Fibroblast of lung (primary cell): ENCODE data around the gene TUBGCP6. TPM values are rescaled to one million over a fixed set of nuclear protein-coding genes. Genes with fewer than 3 reads are reported as not detected.

Source experiments
- DNase-seq, 2 donors: peaks; one replicate each; pipeline versions ENCODE4 v3.0.0 to v3.0.0-alpha.2; 2010; ENCODE audit warnings: low read depth in 2 of 2
- H2AFZ ChIP-seq: 2 replicates; pipeline ENCODE4 v1.5.1; 2012; ENCODE audit warnings: low read length, control low read depth, inconsistent platforms
- H3K27ac ChIP-seq: 2 replicates; pipeline ENCODE4 v1.5.1; 2011; ENCODE audit warnings: low read length, control low read depth; ENCODE audit not compliant: insufficient read depth
- H3K27me3 ChIP-seq: 2 replicates; pipeline ENCODE4 v1.5.1; 2011; ENCODE audit warnings: mild to moderate bottlenecking, low read length; ENCODE audit not compliant: control insufficient read depth, insufficient read depth
- H3K36me3 ChIP-seq: 2 replicates; pipeline ENCODE4 v1.5.1; 2011; ENCODE audit warnings: low read length; ENCODE audit not compliant: control insufficient read depth, insufficient read depth
- H3K4me1 ChIP-seq: 2 replicates; pipeline ENCODE4 v1.5.1; 2011; ENCODE audit warnings: low read length; ENCODE audit not compliant: control insufficient read depth, insufficient read depth; ENCODE audit errors: extremely low read depth
- H3K4me2 ChIP-seq: 2 replicates; pipeline ENCODE4 v1.5.1; 2011; ENCODE audit warnings: low read length, control low read depth; ENCODE audit not compliant: insufficient read depth; ENCODE audit errors: extremely low read depth
- H3K4me3 ChIP-seq, 4 experiments: fragments of 200-600 bp in 1 of 4; sonication (generic) in 1 of 4; replicated peaks in 1 of 4; 2 replicates each; pipeline ENCODE4 v1.5.1; 2011 to 2016; ENCODE audit warnings: low read length in 4 of 4, low read depth in 3 of 4, mild to moderate bottlenecking in 3 of 4, control low read depth in 2 of 4, inconsistent platforms in 1 of 4, mixed read lengths in 1 of 4; ENCODE audit not compliant: insufficient read depth in 1 of 4; ENCODE audit errors: control extremely low read depth in 1 of 4
- H3K79me2 ChIP-seq: 2 replicates; pipeline ENCODE4 v1.5.1; 2012; ENCODE audit warnings: mild to moderate bottlenecking, low read length, inconsistent platforms; ENCODE audit not compliant: control insufficient read depth, insufficient read depth
- H3K9ac ChIP-seq: 2 replicates; pipeline ENCODE4 v1.5.1; 2011; ENCODE audit warnings: mild to moderate bottlenecking, low read length, control low read depth; ENCODE audit not compliant: insufficient read depth
- H3K9me3 ChIP-seq: 2 replicates; pipeline ENCODE4 v1.5.1; 2012; ENCODE audit warnings: low read depth, low read length; ENCODE audit not compliant: control insufficient read depth, insufficient read depth
- H4K20me1 ChIP-seq: 2 replicates; pipeline ENCODE4 v1.5.1; 2011; ENCODE audit warnings: low read length; ENCODE audit not compliant: control insufficient read depth, insufficient read depth; ENCODE audit errors: extremely low read depth
- EZH2 ChIP-seq: IDR thresholded peaks from 2 replicates; pipeline ENCODE4 v1.5.1; 2012; ENCODE audit warnings: low read length, control low read depth, mild to moderate bottlenecking; ENCODE audit errors: missing control alignments
- polyA plus RNA-seq, 2 donors: library from polyadenylated mRNA; depleted of rRNA in 1 of 2; stranded (reverse) in 1 of 2; unstranded in 1 of 2; fragments of >200 nt; gene quantifications; 2 replicates each; pipeline ENCODE4 v1.2.1, GENCODE V29; 2011 to 2012; ENCODE audit warnings: missing spikeins in 1 of 2
- total RNA-seq: library from RNA; depleted of rRNA; stranded (reverse); fragments of >200 nt; gene quantifications from 2 replicates; pipeline ENCODE4 v1.2.1, GENCODE V29; 2014
- TF ChIP-seq, protein P1 (sequence below), 2 donors: IDR thresholded peaks in 1 of 2; conservative IDR thresholded peaks in 1 of 2; 1 replicate in 1 of 2; 2 replicates in 1 of 2; pipeline ENCODE4 v1.5.1; 2011 to 2012; ENCODE audit warnings: low read length in 2 of 2, control low read depth in 1 of 2, inconsistent platforms in 1 of 2, low read depth in 1 of 2, mild to moderate bottlenecking in 1 of 2

Gene TUBGCP6
- total and polyA plus RNA-seq, 2 donors (not counting 1 experiment from before 2014, with no cell fraction given): 6.7 to 23.8 TPM

DNA sequence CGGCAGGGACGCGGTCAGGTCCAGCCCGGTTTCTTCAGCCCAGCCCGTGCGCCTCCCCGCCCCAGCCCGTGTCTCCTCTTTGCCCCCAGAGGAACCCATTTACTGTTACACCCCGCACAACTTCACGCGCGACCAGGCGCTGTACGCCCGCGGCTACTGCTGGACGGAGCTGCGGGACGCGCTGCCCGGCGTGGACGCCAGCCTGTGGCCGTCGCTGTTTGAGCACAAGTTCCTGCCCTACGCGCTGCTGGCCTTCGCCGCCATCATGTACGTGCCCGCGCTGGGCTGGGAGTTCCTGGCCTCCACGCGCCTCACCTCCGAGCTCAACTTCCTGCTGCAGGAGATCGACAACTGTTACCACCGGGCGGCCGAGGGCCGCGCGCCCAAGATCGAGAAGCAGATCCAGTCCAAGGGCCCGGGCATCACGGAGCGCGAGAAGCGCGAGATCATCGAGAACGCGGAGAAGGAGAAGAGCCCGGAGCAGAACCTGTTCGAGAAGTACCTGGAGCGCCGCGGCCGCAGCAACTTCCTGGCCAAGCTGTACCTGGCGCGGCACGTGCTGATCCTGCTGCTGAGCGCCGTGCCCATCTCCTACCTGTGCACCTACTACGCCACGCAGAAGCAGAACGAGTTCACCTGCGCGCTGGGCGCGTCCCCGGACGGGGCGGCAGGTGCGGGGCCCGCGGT lies 67.8 kb downstream of the TUBGCP6 start:
- no peaks in the 10 kb centered on the region for H4K20me1 ChIP-seq
- no peak overlapping the region for H3K4me2 ChIP-seq
- H3K27me3 ChIP-seq: peaks cover 3% of the 10 kb centered on the region
- no peaks in the 10 kb centered on the region for H3K9me3 ChIP-seq
- TF ChIP-seq EZH2: no peak
- TF ChIP-seq, protein P1, sequence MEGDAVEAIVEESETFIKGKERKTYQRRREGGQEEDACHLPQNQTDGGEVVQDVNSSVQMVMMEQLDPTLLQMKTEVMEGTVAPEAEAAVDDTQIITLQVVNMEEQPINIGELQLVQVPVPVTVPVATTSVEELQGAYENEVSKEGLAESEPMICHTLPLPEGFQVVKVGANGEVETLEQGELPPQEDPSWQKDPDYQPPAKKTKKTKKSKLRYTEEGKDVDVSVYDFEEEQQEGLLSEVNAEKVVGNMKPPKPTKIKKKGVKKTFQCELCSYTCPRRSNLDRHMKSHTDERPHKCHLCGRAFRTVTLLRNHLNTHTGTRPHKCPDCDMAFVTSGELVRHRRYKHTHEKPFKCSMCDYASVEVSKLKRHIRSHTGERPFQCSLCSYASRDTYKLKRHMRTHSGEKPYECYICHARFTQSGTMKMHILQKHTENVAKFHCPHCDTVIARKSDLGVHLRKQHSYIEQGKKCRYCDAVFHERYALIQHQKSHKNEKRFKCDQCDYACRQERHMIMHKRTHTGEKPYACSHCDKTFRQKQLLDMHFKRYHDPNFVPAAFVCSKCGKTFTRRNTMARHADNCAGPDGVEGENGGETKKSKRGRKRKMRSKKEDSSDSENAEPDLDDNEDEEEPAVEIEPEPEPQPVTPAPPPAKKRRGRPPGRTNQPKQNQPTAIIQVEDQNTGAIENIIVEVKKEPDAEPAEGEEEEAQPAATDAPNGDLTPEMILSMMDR (conservative IDR thresholded peaks at IDR 0.05 in 1 of 2, IDR thresholded peaks at IDR 0.05 in 1 of 2; ENCODE audit: low read depth in 1 of 2, low read length in 2 of 2): no peak
- no peaks in the 10 kb centered on the region for H3K79me2 ChIP-seq
- no peak overlapping the region for H3K4me3 ChIP-seq
- no peak overlapping the region for H3K9ac ChIP-seq
- H3K4me1 ChIP-seq: no peaks in the 10 kb centered on the region
- H3K27ac ChIP-seq: no peak overlapping the region
- no peak for DNase-seq
- no peaks in the 10 kb centered on the region for H3K36me3 ChIP-seq
- no peak overlapping the region for H2AFZ ChIP-seq

DNA sequence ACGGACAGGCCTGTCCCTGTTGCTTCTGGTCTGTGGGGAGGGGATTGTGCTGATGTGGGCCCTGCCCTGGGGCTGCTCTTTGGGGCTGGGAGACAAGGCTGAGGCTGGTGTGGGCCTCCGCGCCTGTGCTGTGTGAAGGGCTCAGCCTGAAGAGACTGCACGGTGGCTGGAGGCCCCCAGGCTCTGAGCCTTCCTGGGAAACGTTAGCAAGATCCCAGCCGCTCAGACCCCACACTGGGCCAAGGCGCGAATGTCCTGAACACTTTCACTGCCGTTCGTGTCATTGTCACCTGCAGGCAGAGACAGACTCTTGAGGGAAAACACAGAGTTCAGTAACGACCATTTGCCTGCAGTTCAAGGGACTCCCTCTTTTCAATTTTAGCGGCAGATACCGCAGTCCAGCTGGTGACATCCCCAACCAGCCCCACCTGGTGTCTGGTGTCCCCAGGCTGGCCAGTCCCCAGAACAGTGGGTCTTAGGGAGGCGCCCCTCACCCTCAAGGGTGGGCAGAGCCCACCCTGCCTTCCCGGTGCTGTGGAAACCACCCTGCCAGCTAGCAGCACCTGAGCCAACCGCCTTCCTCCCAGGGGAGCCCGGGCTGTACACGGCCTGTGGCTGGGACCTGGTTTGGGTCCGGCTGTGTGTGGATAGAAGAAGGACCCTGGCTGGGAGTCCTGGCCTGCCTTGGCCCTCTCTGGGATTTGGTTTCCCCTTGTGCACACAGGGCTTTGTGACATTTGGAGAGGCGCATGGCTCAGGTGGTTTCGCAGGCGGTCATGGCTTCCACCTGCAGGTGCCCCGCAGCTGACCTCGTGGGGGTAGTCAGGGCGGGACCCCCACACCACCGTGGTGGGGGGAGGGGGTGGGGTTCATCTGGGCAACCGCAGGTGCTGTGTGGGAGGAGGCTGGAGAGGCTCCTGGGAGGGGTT lies 68.6 kb downstream of the TUBGCP6 start:
- no peaks in the 10 kb centered on the region for H3K36me3 ChIP-seq
- H3K4me3 ChIP-seq: no peak overlapping the region
- H3K9ac ChIP-seq: peak overlapping the region; percentile 2
- H3K27me3 ChIP-seq: peaks cover 3% of the 10 kb centered on the region
- H4K20me1 ChIP-seq: no peaks in the 10 kb centered on the region
- TF ChIP-seq EZH2: no peak
- TF ChIP-seq, protein P1 (conservative IDR thresholded peaks at IDR 0.05 in 1 of 2, IDR thresholded peaks at IDR 0.05 in 1 of 2; ENCODE audit: low read depth in 1 of 2, low read length in 2 of 2): no peak
- no peak overlapping the region for H2AFZ ChIP-seq
- H3K9me3 ChIP-seq: no peaks in the 10 kb centered on the region
- no peaks in the 10 kb centered on the region for H3K4me1 ChIP-seq
- no peak overlapping the region for H3K4me2 ChIP-seq
- DNase-seq: no peak
- H3K79me2 ChIP-seq: no peaks in the 10 kb centered on the region
- no peak overlapping the region for H3K27ac ChIP-seq

DNA sequence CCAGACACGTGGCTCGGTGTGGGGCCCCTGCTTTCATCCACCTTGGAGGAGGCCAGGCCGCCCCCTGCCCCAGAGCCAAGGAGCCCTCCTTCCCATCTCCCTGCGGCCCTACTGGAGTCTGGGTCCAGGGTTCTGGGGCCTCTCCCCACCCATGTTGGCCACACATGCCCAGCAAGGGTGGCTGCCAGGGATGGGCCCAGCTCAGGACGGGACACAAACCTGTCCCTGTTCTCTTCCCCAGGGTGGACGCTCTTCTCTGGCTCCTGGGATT lies 69.7 kb downstream of the TUBGCP6 start:
- H3K27me3 ChIP-seq: peaks cover 3% of the 10 kb centered on the region
- H3K4me3 ChIP-seq: no peak overlapping the region
- H3K79me2 ChIP-seq: no peaks in the 10 kb centered on the region
- DNase-seq: no peak
- no peak overlapping the region for H3K4me2 ChIP-seq
- H3K4me1 ChIP-seq: no peaks in the 10 kb centered on the region
- H2AFZ ChIP-seq: no peak overlapping the region
- no peaks in the 10 kb centered on the region for H3K36me3 ChIP-seq
- no peak overlapping the region for H3K27ac ChIP-seq
- H3K9ac ChIP-seq: no peak overlapping the region
- TF ChIP-seq, protein P1 (conservative IDR thresholded peaks at IDR 0.05 in 1 of 2, IDR thresholded peaks at IDR 0.05 in 1 of 2; ENCODE audit: low read depth in 1 of 2, low read length in 2 of 2): no peak
- no peak for TF ChIP-seq EZH2
- no peaks in the 10 kb centered on the region for H3K9me3 ChIP-seq
- no peaks in the 10 kb centered on the region for H4K20me1 ChIP-seq
